HG02588 (cell line): Measurements from ENCODE around the gene SCRN2.
A peak's percentile ranks its signal among the peaks of the same experiment; 100 is the strongest.

Experiments
- ATAC-seq: cut with Tn5 transposase; IDR thresholded peaks from one replicate; pipeline ENCODE4 v1.9.1; 2021; ENCODE audit warnings: mild to moderate bottlenecking, moderate library complexity; ENCODE audit not compliant: unreplicated experiment

The SCRN2 gene

GRCh38 chr17:47847341-47848197 is 6.5 kb upstream of the SCRN2 start:
- ATAC-seq = no peak

GRCh38 chr17:47846716-47847340 is 5.8 kb upstream of the SCRN2 start:
- no peak for ATAC-seq

DNA sequence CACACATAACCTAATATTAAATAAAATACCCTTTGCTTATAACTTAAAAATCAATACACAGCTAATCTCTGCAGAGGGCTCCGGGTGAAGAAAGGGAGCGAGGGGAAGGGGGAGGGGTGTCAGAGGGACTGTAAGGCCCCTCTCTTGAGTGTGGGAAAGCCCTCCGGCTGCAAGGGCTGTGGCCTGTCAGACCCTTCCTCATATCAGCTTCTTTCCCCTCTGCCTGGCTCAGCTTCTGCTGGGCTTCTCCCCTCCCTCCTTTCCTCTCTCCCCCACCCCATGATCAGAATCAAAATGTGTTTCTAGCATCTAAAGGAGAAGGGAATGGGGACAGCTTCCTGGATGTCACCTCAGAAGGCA is 4.6 kb upstream of the SCRN2 start:
- no peak for ATAC-seq

DNA sequence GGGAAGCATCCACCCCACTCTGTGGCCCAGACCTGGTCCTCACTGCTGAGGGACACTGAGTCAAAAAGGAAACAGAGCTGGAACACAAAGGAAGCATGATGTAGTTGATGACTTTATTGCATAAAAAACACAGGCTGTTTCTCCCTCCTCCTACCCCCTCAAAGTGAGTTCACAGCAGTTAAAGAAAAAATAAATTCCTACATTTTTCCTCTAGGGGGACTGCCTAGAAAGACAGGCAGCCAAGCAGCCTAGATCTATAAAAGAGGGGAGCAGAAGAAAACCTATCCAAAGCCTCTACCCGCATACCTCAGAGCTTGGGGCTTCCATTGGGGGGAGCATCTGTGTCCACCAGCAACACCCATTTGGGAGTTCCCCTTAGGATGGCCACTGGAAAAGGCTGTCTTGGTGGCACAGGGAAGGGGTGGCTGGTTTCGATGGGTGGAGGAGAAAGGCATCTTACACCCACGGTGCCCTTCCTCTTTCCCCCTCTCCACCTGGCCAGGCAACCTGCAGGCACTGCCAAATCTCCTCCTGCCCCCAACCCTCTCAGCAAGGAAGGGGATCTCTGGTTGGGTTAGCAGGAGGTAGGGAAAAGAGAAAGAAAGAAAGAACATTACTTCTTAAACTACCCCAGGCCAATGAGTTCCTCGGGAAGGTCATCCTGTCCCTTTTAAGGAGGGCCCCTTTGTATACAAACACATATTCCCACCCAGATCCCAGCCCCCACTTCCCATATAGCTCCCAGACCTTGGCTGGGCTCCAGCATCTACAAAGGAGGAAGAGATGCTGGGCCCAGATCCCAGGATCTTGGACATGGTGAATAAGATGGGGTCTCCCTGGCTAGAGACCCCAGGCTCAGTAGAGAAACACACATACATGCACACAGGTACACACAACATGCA is 4.0 kb upstream of the SCRN2 start:
- no peak for ATAC-seq

- no peak for ATAC-seq
Observed at GRCh38 chr17:47844227-47844626, 3.2 kb upstream of the SCRN2 start.

DNA sequence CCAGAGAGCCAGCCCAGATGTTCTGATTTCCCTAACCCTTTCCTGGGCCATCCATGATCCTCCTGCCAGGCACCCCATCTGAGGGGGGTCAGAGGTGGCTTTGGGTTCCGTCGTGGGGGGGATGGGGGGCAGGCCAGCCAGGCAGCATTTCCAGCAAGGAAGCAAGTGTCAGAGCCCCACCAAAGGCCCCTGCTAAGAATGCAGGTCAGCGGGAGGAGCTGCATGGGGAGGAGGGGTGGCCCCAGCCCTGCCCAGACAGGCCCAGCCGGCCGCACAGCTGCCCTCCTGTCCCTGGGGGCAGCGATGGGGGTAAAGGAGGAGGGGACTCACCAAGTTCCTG is 2.3 kb upstream of the SCRN2 start:
- ATAC-seq = no peak

DNA sequence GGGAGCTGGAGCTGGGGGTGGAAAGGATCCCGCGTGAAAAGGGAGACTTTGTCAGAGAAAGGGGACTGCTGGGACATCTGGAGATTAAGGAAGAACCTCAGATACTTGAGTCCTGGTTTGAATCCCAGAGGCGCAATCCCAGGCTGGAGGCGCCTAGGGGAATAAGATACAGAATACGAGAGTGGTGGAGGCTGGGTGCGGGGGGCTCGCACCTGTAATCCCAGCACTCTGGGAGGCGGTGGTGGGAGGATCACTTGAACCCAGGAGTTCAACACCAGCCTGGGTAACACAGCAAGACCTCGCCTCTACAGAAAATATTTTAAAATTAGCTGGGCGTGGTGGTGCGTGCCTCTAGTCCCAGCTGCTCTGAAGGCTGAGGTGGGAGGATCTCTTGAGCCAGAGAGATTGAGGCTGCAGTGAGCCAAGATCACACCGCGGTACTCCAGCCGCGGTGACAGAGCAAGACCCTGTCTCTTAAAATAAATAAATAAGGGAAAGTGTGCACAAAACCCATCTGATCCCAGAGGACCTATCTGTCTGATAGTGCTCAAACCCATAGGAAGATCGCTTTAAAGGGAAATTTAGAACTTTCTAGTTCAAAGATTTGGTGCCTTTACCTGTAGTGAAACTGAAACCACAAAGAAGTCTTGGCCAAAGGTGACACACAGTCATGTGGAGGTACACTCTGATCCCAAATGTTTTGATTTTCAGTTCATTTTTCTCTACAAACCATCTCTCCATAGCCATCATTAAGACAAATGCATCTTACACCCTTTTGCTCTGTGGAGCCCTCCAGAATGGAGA is 617 bp upstream of the SCRN2 start:
- ATAC-seq = no peak

GRCh38 chr17:47840001-47840741 is 902 bp downstream of the SCRN2 start:
- ATAC-seq = no peak

GRCh38 chr17:47839071-47839470 is 2.0 kb downstream of the SCRN2 start:
- ATAC-seq = no peak

DNA sequence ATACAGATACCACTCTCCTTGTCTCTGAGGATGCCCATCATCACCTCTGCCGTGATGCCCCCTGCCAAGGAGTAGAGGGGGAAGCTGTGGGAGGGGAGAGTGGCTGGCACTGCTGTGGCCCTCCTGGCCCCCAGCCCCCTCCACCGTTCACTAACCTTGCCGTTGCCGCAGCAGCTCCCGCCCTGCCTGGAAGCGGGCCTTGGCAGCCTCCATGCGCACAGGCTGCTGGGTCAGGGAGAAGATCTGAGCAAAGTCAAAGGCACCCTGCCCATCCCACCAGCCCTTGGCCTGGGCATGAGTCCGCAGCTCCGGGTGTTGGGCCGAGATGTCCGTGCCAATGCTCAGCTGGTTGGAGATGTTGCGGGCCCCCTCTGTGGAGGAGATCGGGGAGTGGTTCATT is 2.4 kb downstream of the SCRN2 start:
- ATAC-seq = no peak

- ATAC-seq = no peak
Observed at GRCh38 chr17:47837401-47838039, 3.6 kb downstream of the SCRN2 start.

- no peak for ATAC-seq
Observed at GRCh38 chr17:47836601-47837000, 4.5 kb downstream of the SCRN2 start.

DNA sequence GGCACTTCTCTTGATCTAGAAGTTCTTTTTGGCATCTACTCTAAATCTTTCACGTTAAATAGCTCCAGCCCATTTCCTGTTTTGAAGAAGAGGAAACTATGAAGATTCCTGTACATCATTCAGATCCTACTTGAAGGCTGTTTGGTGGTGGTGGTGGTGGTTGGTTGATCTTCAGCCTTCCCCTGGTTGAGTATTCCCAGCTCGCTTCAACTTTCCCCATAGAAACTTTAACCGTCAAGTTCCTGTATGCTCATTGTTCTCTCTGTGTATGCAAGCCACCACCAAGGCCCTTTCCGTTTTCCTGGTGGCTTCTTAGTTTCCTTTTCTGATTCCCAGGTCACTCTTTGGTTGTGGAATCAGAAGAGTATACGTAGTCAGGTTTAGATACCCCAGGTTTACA is 6.3 kb downstream of the SCRN2 start:
- no peak for ATAC-seq

- no peak for ATAC-seq
Observed at GRCh38 chr17:47831934-47832327, 9.1 kb downstream of the SCRN2 start.

DNA sequence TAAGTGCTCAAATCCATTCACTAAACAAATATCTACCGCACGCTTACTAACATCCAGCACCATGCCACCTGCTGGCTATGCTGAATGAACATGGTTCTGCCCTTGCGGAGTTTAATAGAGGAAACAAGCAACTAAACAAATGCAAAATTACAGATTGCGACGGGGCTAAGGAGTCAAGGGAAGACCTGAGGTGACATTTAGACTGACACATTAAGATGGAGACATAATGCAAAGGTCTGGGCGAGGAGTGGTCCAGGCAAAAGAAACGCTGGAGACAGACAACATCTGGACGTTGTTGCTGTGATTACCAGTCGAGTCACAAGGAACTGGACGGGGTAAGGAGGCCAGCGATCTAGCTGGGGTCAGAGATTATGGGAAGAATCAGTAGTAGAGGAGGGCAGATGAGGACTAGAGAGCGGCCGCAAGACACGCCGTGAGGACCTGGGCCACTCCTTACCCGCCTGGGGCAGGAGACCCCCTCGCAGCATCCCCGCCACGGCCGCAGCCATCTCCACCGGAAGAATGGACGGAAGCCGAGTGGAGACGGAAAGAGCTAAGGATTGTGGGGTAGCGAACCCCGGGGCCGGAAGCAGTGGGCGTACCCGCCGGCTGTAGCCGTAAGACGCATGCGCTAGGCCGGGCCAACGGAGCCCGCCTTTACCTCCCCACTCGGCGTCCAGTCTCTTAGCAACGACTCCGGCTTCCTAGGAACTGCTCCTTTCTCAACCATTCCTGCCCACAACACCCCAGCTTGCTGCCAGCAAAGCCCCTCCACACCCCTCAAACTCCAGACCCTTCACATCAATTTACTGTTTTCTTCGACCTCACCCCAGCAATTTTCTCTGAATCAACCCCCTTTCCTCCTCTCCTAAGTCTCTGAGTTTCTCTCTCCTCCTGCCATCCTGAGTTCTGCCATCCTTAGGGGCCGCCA is 9.8 kb downstream of the SCRN2 start, which contains the start of the genes LRRC46 and MRPL10:
TSS of gene LRRC46 (plus strand) at position 668 of the 931 bp plus-strand sequence. CDS start 320 bp downstream, outside the sequence.
TSS of gene MRPL10 (minus strand) at position 539 of the 931 bp plus-strand sequence. CDS start at position 509, 30 bp downstream.
- ATAC-seq = peak; percentile 75

- no peak for ATAC-seq
Observed at GRCh38 chr17:47830396-47831002, 10.6 kb downstream of the SCRN2 start.

GRCh38 chr17:47829870-47830269 is 11.2 kb downstream of the SCRN2 start:
- ATAC-seq = no peak

GRCh38 chr17:47823519-47823918 is 17.6 kb downstream of the SCRN2 start:
- no peak for ATAC-seq
